Measurements from ENCODE around the gene ALDH1B1. TPM values are rescaled to one million over a fixed set of nuclear protein-coding genes. Genes with fewer than 3 reads are reported as not detected.

The ALDH1B1 gene
- total RNA-seq, 1 donor = 14.3 TPM

DNA sequence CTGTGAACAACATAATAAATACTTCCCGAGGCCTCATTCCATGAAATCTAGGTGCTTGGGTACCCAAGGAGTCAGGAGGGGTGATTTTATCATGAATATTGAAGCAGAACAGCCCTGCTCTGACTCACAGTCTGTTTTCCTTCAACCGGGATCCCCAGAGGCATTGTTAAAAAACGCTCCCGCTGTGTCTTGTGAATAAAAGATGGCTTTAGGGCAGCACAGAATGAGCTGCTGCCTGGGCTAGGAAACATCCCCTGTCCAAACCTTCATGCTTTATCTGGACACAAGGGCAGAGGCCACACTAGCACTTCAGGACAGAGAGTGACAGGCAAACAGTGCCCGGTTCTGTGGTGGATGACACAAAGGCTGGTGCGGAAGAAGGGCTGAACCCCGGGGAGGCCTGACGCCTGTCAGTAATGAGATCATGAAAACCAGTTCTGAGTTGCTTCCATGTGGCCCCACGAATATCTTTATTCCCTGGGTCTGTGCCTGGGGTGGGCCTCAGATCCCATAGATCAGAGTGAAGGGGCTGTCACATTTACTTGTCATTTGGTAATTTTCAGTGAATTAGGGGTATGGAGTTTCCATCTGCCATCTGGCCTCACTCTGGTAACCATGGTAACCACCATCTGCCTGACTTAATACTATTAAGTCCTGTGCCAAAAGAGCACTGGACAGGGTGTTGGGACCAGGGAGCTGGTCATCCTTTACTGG lies 29.2 kb downstream of the ALDH1B1 start:
- TF ChIP-seq, protein P1, sequence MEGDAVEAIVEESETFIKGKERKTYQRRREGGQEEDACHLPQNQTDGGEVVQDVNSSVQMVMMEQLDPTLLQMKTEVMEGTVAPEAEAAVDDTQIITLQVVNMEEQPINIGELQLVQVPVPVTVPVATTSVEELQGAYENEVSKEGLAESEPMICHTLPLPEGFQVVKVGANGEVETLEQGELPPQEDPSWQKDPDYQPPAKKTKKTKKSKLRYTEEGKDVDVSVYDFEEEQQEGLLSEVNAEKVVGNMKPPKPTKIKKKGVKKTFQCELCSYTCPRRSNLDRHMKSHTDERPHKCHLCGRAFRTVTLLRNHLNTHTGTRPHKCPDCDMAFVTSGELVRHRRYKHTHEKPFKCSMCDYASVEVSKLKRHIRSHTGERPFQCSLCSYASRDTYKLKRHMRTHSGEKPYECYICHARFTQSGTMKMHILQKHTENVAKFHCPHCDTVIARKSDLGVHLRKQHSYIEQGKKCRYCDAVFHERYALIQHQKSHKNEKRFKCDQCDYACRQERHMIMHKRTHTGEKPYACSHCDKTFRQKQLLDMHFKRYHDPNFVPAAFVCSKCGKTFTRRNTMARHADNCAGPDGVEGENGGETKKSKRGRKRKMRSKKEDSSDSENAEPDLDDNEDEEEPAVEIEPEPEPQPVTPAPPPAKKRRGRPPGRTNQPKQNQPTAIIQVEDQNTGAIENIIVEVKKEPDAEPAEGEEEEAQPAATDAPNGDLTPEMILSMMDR (IDR thresholded peaks at IDR 0.05; ENCODE audit: insufficient read depth, low read length) = no peak
- DNase-seq (ENCODE audit: low read depth) = no peak

GRCh38 chr9:38422555-38423260 lies 30.2 kb downstream of the ALDH1B1 start:
- DNase-seq (ENCODE audit: low read depth) = no peak
- TF ChIP-seq, protein P1 (IDR thresholded peaks at IDR 0.05; ENCODE audit: insufficient read depth, low read length) = no peak
- no peak overlapping the region for H3K4me3 ChIP-seq (ENCODE audit: low read depth, low read length)

More for the DNA sequence above, 29.2 kb downstream of the ALDH1B1 start:
- no peak overlapping the region for H3K4me3 ChIP-seq (ENCODE audit: low read depth, low read length)

DNA sequence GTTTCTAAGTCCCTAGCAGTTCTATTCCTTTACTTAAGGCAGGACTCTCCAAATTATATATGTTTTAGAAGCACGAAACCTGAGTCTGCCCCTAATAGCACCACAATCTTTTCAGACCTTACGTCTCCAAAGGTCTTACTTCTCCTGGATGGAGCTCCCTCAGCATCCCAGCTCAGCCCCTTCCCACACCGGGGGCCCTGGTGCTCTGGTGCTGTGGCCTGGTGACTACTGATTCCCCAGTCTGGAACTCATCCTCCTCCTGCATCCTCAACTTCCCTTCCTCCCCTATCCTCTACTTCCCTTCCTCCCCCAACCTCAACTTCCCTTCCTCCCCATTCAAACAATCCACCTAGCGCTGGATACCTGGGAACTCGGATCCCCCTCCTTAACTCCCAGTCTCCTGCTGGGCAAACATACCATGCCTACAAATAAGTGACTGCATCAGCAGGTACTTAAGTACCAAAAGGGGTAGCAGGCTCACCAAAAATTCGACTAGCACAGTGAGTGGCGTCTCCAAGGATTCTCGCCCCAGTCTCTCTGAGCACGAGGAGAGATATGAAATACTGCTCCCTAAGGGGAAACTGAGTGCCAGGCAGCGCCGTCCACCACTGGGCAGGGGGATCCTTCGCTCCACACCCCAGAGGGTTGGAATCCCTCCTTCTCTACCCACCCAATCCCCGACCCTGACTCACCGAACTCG lies 30.9 kb downstream of the ALDH1B1 start:
- H3K4me3 ChIP-seq (ENCODE audit: low read depth, low read length) = no peak overlapping the region
- TF ChIP-seq, protein P1 (IDR thresholded peaks at IDR 0.05; ENCODE audit: insufficient read depth, low read length) = no peak
- DNase-seq (ENCODE audit: low read depth) = no peak

DNA sequence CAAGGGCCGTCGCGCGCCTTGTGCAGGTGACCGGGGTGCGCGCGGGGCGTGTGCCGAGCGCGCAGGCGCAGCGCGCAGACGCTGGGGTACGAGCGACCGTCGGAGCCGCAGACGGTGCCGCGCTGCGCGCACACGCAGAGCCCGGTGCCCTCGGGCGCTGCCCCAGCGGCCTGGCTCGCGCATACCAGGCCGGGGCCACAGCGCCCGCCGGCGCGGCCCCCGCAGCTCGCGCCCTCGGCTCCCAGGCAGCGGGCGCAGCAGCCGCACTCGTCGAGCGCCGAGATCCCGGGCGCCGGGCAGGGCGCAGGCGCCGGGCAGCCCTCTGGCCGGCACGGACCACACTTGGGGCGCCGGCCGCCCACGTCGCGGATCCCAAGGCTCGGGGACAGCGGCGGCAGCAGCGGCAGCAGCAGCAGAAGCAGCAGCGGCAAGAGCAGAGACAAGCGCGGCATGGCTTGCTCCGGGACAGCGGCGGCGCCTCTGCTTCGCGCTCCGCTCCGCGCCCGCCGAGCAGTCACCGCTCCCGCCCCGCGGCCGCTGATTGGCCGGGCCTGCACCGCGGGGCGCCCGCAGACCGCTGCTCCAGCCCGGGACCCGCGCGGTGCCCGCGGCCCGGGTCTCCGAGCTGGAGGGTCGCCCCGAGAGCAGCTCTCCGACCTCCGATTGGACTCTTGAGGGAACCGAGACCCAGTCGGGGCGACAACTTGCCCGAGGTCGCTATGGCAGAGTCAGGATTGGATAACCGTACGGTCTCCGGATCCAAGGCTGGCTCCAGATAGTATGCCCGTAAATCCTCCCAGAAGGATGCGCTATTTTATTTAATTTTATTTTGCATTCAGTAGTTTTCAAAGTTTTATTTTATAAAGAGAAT lies 31.7 kb downstream of the ALDH1B1 start, which contains the start of gene IGFBPL1:
TSS of gene IGFBPL1 (minus strand) at position 482 of the 871 bp plus-strand sequence. CDS start at position 452, 30 bp downstream.
- TF ChIP-seq, protein P1 (IDR thresholded peaks at IDR 0.05; ENCODE audit: insufficient read depth, low read length) = no peak
- H3K4me3 ChIP-seq (ENCODE audit: low read depth, low read length) = peak within 1 kb of the TSS; percentile 25
- DNase-seq (ENCODE audit: low read depth) = no peak

GRCh38 chr9:38424918-38425317 lies 32.4 kb downstream of the ALDH1B1 start:
- DNase-seq (ENCODE audit: low read depth) = no peak
- no peak overlapping the region for H3K4me3 ChIP-seq (ENCODE audit: low read depth, low read length)
- TF ChIP-seq, protein P1 (IDR thresholded peaks at IDR 0.05; ENCODE audit: insufficient read depth, low read length) = no peak

DNA sequence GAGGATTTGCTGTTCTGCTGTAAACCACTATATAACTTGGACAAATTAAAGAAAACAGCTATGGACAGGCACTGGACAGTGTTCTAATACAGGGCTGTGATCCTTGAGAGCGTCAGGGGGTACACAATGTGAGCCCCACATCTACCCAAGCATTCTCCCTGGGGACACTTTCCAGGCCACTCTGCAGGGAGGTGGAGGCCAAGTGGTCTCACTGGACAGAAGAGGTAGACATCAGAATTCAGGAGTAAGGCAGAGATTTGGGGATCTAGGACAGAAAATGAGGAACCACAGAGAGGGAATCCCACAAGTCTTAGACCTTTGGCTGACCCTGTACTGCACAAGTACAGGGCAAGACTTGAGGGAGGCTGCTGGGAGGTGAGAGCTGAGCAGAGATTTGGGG lies 35.6 kb downstream of the ALDH1B1 start:
- DNase-seq (ENCODE audit: low read depth) = no peak
- TF ChIP-seq, protein P1 (IDR thresholded peaks at IDR 0.05; ENCODE audit: insufficient read depth, low read length) = no peak
- no peak overlapping the region for H3K4me3 ChIP-seq (ENCODE audit: low read depth, low read length)
